Stimulated activated CD4-positive, alpha-beta T cell treated with anti-CD3 and anti-CD28 coated beads, TNF-alpha, amount 100 ng/mL, for 48 hours (primary cell): ENCODE measurements around the gene NADSYN1.

Experiments used
- DNase-seq, 3 donors: peaks; one replicate each; pipeline ENCODE4 v3.0.0-alpha.2; 2020; ENCODE audit warnings: low read depth in 3 of 3

The NADSYN1 gene

DNA sequence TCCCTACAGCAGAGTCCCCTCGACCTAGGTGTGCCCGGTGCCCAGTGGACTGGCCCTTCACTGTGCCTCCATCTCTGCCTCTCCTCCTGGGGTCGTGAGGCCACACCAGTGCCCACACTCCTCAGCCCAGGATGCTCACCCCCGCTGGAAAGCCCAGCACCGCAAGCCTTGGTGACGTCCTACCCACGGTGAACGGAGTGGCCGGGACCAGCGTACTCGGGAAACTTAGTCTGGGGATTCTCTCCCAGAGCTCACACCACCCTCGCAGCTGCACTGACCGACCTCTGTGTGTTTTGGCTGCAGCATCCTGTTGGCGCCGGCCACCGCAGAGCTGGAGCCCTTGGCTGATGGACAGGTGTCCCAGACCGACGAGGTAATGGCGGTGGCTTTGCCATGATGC lies 38.5 kb downstream of the NADSYN1 start:
- no peak for DNase-seq

GRCh38 chr11:71491940-71492339 lies 38.9 kb downstream of the NADSYN1 start:
- no peak for DNase-seq

DNA sequence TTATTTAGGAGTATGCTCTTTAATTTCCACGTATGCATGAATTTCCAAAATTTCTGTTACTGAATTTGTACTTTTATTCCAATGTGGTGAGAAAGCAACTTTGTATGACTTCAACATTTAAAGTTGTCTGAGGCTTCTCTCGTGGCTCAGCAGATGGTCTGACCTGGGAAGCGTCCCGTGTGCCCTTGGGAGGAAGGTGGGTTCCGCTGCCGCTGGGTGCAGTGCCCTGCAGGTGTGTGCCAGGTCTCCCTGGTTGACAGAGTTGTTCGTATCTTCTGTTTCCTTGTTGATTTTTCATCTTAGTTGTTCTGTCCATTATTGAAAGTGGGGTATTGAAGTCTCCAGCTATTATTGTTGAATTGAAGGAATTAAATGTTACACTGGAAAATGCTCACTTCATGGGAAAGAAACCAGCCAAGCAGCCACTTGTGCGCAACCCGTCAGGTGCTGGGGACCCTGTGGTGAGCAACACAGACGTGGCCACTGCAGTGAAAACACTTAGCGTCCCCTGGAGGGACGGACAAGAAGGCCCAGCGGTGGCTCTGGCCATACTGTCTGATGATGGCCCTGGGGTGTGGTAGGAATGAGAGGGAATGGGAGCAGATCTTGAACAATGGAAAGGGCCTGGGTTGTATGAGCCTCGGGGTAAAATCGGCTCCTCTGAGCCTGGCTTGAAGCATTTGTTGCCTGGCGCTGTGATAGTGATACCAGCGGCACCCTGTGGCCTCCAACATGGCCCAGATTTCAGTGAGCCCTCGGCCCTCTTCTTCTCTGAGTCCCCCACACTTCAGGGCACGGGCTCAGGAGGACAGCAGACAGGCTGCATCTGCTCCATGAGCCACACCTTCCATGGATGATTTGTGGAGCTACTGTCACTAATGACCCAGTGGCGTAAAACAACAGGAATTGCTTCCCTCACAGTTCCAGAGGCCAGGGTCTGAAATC lies 42.6 kb downstream of the NADSYN1 start:
- DNase-seq, result no peak

- DNase-seq, result no peak
Observed at GRCh38 chr11:71496421-71496820, 43.4 kb downstream of the NADSYN1 start.

- no peak for DNase-seq
Observed at GRCh38 chr11:71498091-71498490, 45.1 kb downstream of the NADSYN1 start.

- DNase-seq, result no peak
Observed at GRCh38 chr11:71499125-71499524, 46.1 kb downstream of the NADSYN1 start.

DNA sequence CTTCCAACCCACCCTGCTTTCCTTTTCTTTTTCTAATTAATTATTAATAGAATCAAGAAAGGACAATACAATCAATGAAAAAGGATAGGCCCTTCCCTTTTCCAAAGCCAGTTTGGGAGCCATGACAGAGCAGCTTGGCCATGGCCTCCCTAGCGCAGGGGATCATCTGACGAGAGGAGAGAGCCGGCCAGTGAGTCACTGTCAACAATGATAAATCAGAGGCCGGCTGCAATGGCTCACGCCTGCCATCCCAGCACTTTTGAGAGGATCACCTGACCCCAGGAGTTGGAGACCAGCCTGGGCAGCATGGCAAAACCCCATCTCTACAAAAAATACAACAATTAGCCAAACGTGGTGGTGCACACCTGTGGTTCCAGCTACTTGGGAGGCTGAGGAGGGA lies 46.5 kb downstream of the NADSYN1 start:
- no peak for DNase-seq

GRCh38 chr11:71500601-71501021 lies 47.6 kb downstream of the NADSYN1 start:
- DNase-seq, result no peak

DNA sequence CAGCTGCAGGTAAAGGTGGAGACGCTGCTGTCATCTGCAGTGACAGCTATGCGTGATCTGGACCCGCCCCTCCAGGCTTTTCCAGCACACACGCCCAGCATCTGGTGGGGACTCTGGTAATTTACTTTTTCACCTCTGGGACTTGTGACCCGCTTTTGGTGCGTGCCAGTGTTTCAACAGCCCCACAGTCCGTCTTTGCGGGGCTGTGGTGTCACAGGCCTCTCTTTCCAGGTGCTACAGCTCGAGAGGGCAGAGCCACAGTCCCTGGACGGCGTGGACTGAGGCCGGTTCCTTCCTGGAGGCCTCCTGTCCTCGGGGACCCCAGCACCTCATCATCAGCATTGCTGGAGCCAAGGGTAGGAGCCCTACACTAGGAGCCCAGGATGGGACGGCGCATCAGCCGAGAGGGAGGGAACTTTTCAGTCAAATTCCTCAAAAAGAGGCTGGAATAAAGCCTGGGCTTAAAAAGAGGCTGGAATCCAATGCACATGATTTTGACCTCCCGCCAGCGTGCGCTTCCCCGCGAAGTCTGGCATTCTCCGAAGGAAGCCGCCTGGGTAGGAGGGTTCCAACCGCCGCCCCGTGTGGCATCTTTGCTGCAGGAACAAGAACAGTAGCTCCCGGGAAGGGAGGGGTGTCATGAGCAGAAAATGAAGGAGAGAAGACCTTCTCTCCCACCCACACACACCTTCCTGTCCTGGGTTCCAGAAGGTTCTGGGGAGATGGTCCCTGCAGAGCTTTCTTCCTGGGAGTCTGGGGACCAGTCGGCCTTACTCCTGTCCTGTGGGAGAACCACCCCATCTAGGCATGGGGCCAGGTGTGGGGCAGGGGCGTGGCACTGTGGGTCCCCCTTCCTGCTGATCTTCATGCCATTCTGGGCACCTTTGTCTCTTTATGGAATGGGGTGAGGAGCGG lies 48.3 kb downstream of the NADSYN1 start:
- no peak for DNase-seq

- DNase-seq, result no peak
Observed at GRCh38 chr11:71502026-71502425, 49.0 kb downstream of the NADSYN1 start.

- no peak for DNase-seq
Observed at GRCh38 chr11:71502871-71503435, 50.0 kb downstream of the NADSYN1 start.

DNA sequence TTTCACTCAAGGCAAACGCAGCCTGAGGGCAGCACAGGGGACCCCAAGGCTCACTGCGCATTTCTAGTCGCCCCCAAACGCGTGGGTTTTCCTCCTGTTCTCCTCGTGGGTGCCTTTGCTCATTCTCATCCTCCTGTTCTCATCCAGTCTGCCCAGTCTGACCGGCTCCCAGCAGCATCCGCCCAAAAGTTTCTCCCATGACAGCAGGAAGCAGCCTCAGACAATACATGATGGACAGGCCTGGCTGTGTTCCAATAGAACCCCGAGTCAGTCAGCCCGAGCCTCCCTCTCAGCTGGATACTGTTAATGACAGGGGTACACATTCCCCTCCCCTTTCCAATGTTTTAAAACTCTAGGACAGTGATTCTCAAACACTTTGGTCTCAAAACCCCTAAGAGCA lies 51.5 kb downstream of the NADSYN1 start:
- no peak for DNase-seq

DNA sequence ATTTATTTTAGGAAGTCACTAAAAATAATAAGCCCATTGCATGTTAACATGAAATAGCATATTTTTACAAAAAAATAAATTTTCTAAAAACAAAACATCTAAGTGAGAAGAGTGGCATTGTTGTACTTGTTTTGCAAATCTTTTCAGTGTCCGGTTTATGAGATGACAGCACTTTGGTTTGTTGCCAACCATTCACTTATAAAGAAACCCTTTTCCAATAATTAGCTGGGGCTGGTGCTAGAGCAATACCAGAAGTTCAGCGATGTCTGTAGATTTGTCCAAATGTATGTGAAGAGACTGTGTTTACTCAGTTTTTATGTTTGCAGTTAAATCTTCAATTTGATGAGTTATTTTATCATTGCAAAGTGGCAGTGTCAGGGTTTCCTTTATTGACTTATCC lies 52.0 kb downstream of the NADSYN1 start:
- no peak for DNase-seq

DNA sequence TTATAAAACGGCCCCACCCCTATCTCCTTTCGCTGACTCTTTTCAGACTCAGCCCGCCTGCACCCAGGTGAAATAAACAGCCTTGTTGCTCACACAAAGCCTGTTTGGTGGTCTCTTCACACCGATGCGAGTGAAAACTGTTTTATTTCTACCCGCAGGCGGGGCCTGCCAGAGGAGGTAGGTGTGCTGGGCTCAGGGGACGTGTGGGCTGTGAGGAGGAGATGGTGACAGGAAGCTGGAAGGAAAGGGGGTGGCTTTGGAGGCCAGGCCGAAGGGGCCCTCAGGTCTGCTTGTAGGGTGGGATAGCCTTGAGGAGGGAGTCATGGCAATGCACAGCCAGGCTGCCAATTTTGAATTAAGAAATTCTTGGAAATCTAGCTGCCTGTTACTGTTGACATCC lies 52.8 kb downstream of the NADSYN1 start:
- DNase-seq, result no peak

DNA sequence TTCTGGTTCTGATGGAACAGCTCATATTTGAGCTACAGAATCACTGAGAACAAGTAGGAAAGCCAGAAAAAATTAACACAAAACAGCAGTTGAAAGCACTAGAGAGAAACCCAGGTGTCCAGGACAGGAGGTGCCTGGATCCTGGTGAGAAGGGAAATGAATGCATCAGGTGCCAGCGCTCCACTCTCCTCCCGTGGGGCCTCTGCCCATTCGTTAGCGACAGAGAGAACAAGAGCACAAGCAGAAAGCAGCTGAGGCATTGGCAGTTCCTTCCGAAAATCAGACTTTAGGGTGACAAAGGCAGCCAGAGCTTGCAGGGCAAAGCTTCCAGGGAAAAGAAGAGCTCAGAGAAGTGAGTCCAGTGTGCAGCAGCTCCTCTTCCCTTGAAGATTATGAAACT lies 54.1 kb downstream of the NADSYN1 start:
- no peak for DNase-seq

- no peak for DNase-seq
Observed at GRCh38 chr11:71518506-71519471, 65.8 kb downstream of the NADSYN1 start.

DNA sequence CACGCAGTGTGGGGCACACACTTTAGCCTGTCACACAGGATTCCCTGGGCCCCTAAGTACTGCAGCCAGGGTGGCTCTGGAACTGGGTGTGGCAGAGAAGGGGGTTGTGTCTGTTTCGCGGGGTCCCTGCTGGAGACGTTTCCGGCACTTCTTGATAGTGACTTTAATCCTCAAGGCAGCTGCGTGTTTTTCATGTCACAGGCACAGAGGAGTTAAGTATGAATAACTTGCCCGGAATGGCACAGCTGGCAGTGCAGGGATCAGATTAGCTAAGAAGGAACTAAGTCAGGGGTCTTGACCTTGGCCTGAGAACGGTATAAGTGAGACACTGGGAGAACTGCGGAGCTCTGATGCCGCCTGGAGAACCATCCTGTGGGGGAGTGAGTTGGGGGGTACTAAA lies 66.5 kb downstream of the NADSYN1 start:
- DNase-seq, result no peak

DNA sequence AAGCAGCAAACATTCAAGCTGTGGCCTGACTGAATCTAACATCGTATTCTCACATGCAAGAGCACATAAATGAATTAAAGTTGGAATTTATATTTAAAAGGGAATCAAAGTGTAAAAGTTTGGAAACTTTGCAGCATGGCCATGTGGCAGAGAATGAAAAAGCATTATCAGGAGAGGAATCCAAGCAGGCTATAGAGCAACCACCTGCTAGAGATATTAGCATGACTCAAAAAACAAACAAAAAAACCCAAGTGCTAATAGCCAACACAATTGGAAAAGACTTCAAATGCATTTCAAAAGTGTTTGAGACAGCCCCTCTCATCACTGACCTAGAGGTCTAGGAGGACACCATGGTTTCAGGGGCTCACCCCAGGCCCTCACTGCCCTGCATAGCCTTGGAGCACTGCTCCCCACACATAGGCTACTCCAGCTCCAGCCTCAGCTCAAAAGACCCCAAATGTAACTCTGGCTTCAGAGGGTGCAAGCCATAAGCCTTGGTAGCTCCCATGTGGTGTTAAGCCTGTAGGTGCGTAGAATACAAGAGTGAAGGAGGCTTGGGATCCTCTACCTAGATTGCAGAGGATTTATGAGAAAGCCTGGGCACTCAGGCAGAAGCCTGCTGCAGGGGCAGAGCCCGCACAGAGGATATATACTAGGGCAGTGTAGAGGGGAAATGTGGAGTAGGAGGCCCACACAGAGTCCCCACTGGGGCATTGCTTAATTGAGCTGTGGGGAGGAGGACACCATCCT lies 72.4 kb downstream of the NADSYN1 start:
- DNase-seq, result no peak

GRCh38 chr11:71525938-71526495 lies 73.0 kb downstream of the NADSYN1 start:
- DNase-seq, result no peak
